SU-DHL-6 (cell line): ENCODE results near the gene EIF2B5.

ENCODE experiments used
- CTCF ChIP-seq: fragments of 200-600 bp; sonication (generic); IDR thresholded peaks from one replicate; pipeline ENCODE4 v1.5.1; 2017; ENCODE audit warnings: antibody characterized with exemption, mild to moderate bottlenecking, low read length, moderate library complexity; ENCODE audit not compliant: insufficient read depth, poor library complexity, severe bottlenecking
- EZH2phosphoT487 ChIP-seq: fragments of 200-600 bp; sonication (generic), shearing (Covaris generic); conservative IDR thresholded peaks from 2 replicates; pipeline ENCODE4 v1.6.1; 2018; ENCODE audit warnings: mild to moderate bottlenecking, antibody characterized with exemption, low read length, moderate library complexity, mixed read lengths

DNA sequence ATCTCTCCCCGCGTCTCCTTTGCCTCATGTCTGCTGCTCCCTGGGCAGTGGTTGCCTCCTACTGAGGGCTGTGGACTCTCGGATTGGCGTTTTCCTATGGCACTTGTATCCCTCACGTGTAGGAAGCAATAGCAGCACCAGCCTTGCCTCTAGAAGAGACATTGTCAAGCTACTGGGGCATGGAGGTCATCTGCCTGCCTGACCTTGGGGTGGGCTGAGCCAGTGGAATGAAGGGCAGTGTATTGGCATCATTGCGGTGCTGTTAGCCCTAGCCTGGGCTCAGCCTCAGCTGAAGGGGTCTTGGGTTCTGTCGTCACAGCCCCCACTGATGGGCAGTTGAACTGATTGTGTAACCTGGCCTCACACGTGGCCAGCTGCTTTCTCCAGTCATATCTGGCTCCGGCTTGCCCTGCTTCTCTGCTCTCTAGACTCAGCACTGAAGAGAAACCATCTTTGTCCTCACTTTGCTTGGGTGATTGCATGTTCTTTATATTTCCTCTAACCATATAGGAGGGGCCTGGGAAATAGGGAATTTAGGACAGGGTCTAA is 58.9 kb downstream of the EIF2B5 start:
- TF ChIP-seq EZH2phosphoT487 (no peak), CTCF (no peak)
